ENCODE data around the gene C2orf76. TPM values are rescaled to one million over a fixed set of nuclear protein-coding genes. Genes with fewer than 3 reads are reported as not detected.

C2orf76 gene
- total RNA-seq, 6 experiments from 2014 or later: 6.6 to 10.5 (median 8.9) TPM

DNA sequence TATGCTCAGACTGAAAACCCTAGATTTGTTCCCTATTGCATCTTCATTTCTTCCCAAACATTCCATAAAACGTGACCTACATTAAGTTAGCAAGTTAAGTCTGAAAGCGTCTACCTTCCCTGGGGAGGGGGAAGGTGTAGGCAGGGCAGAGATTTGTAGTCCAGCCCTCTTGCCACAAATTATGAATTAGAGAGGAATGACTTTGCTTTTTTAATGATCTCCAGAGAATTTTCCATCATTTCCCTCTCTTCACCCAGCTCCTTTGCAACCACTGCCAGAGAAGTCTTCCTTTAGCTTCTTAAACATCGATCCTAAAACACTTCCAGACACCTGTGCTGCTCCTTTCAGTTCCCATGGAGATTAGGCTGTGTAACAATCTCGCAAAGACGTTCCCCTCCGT is 1.2 kb downstream of the C2orf76 start:
- Mint-ChIP-seq H3K27me3 (ENCODE audit: insufficient read depth) (no peaks in the 10 kb centered on the region; the same call in 1 of the 2 replicates), H3K4me3 (peak overlapping the region; percentile 97), H3K9me3 (no peaks in the 10 kb centered on the region), H3K27ac (peak overlapping the region; percentile 80), H3K36me3 (ENCODE audit: low read depth) (peaks cover 19% of the 10 kb centered on the region), H3K4me1 (ENCODE audit: low read depth) (peaks cover 28% of the 10 kb centered on the region)
- no peak for DNase-seq
- TF ChIP-seq CTCF (IDR thresholded peaks at IDR 0.05): no peak

- H3K27me3 Mint-ChIP-seq (ENCODE audit: insufficient read depth): no peaks in the 10 kb centered on the region; the same call in 1 of the 2 replicates
- H3K9me3 Mint-ChIP-seq: no peaks in the 10 kb centered on the region
- peaks cover 15% of the 10 kb centered on the region for H3K36me3 Mint-ChIP-seq (ENCODE audit: low read depth)
- DNase-seq: no peak
- no peak overlapping the region for H3K27ac Mint-ChIP-seq
- H3K4me3 Mint-ChIP-seq: peak overlapping the region; percentile 97; the same call in 1 of the 2 replicates
- peaks cover 28% of the 10 kb centered on the region for H3K4me1 Mint-ChIP-seq (ENCODE audit: low read depth)
- no peak for TF ChIP-seq CTCF (IDR thresholded peaks at IDR 0.05)
Measured at GRCh38 chr2:119364798-119365197, 1.8 kb downstream of the C2orf76 start.

GRCh38 chr2:119360423-119360966 is 6.1 kb downstream of the C2orf76 start:
- no peak for DNase-seq
- Mint-ChIP-seq H3K36me3 (ENCODE audit: low read depth) (peaks cover under 1% of the 10 kb centered on the region; the same call in 1 of the 2 replicates), H3K9me3 (no peaks in the 10 kb centered on the region), H3K27me3 (ENCODE audit: insufficient read depth) (no peaks in the 10 kb centered on the region), H3K27ac (no peak overlapping the region), H3K4me1 (ENCODE audit: low read depth) (peaks cover 12% of the 10 kb centered on the region), H3K4me3 (no peak overlapping the region)
- TF ChIP-seq CTCF (IDR thresholded peaks at IDR 0.05): no peak

DNA sequence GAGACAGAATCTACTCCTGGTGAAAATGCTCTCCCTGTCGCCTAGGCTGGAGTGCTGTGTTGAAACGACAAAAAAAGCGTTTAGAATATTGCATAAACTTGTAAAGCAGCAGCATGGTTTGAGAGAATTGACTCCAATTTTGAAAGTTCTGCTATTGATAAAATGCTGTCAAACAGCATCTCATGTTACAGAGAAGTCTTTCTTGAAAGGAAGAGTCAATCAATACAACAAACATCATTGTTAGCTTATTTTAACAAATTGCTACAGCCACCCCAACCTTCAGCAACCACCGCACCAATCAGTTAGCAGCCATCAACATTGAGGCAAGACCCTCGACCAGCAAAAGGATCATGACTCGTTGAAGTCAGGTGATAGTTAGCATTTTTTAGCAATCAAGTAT is 6.9 kb downstream of the C2orf76 start:
- H3K9me3 Mint-ChIP-seq: no peaks in the 10 kb centered on the region
- H3K4me1 Mint-ChIP-seq (ENCODE audit: low read depth): peaks cover 5% of the 10 kb centered on the region
- TF ChIP-seq CTCF (IDR thresholded peaks at IDR 0.05): no peak
- no peak overlapping the region for H3K27ac Mint-ChIP-seq
- no peaks in the 10 kb centered on the region for H3K27me3 Mint-ChIP-seq (ENCODE audit: insufficient read depth)
- no peaks in the 10 kb centered on the region for H3K36me3 Mint-ChIP-seq (ENCODE audit: low read depth)
- no peak for DNase-seq
- no peak overlapping the region for H3K4me3 Mint-ChIP-seq

GRCh38 chr2:119354860-119355259 is 11.8 kb downstream of the C2orf76 start:
- no peak for DNase-seq
- Mint-ChIP-seq H3K36me3 (ENCODE audit: low read depth) (no peaks in the 10 kb centered on the region), H3K9me3 (no peaks in the 10 kb centered on the region), H3K27me3 (ENCODE audit: insufficient read depth) (no peaks in the 10 kb centered on the region), H3K27ac (no peak overlapping the region), H3K4me1 (ENCODE audit: low read depth) (no peaks in the 10 kb centered on the region), H3K4me3 (no peak overlapping the region)
- no peak for TF ChIP-seq CTCF (IDR thresholded peaks at IDR 0.05)
